GM12878 (cell line): Measurements from ENCODE around the gene DKKL1. TPM values are rescaled to one million over a fixed set of nuclear protein-coding genes. Genes with fewer than 3 reads are reported as not detected.
"Not testable (repeated sequence)": the region's sequence is repeated elsewhere in the genome, so short reads cannot be mapped to it uniquely, and the experiment has no call there.

Experiments
- ATAC-seq: fragments of 200-7000 bp; cut with Tn5 transposase; 3 replicates; pipeline ENCODE4 v1.9.1; 2020; ENCODE audit warnings: mild to moderate bottlenecking, moderate library complexity
- BruUV-seq: library from RNA; stranded (reverse); fragments of 400-500 nt; replicated peaks from 2 replicates; lab custom pipeline; 2021; lab: Mats Ljungman, UMichigan
- CTCF ChIA-PET: fragments of 300-600 bp; sonication (Branson Sonifier 250); formaldehyde crosslinking; extraction: SDS; loops from one replicate; lab custom pipeline; 2021; ENCODE audit warnings: inconsistent platforms; lab: Yijun Ruan, JAX
- POLR2A ChIA-PET: fragments of 350-600 bp; formaldehyde crosslinking; extraction: SDS; loops from one replicate; lab custom pipeline; 2021; ENCODE audit warnings: inconsistent platforms; lab: Charles Lee
- RAD21 ChIA-PET: fragments of 300-600 bp; sonication (Branson Sonifier 250); formaldehyde crosslinking; loops from one replicate; lab custom pipeline; 2023; ENCODE audit warnings: antibody characterized with exemption; ENCODE audit not compliant: unreplicated experiment; lab: Charles Lee
- SMC1A ChIA-PET: fragments of 300-600 bp; sonication (Branson Sonifier 250); formaldehyde crosslinking; loops from one replicate; lab custom pipeline; 2023; ENCODE audit not compliant: unreplicated experiment, uncharacterized antibody; lab: Charles Lee
- DNase-seq: peaks from one replicate; pipeline ENCODE4 v3.0.0-alpha.2; 2011; ENCODE audit warnings: low read depth, low spot score
- FAIRE-seq: peaks from 3 replicates; lab custom pipeline; 2011; peaks lifted over from hg19 to GRCh38; lab: Jason Lieb, UNC
- H2AFZ ChIP-seq: 2 replicates; pipeline ENCODE4 v1.6.0; 2011; ENCODE audit warnings: low read depth, low read length, control low read depth; ENCODE audit not compliant: control insufficient read depth
- H3K27ac ChIP-seq: 2 replicates; pipeline ENCODE4 v1.5.1; 2011; ENCODE audit warnings: control low read depth; ENCODE audit not compliant: control insufficient read depth, insufficient read depth
- H3K27me3 ChIP-seq, 2 experiments: replicated peaks in 1 of 2; 2 replicates each; pipeline versions ENCODE4 v1.6.0 to v1.6.1; 2011; ENCODE audit warnings: low read length in 1 of 2; ENCODE audit not compliant: control insufficient read depth in 2 of 2, insufficient read depth in 2 of 2
- H3K36me3 ChIP-seq, 2 experiments: 2 replicates each; pipeline ENCODE4 v1.5.1; 2011; ENCODE audit warnings: low read length in 1 of 2; ENCODE audit not compliant: control insufficient read depth in 2 of 2, insufficient read depth in 2 of 2
- H3K4me1 ChIP-seq: 2 replicates; pipeline ENCODE4 v1.6.1; 2011; ENCODE audit warnings: mild to moderate bottlenecking, low read length, moderate library complexity, mixed read lengths; ENCODE audit not compliant: control insufficient read depth, insufficient read depth
- H3K4me2 ChIP-seq: 2 replicates; pipeline ENCODE4 v1.6.0; 2011; ENCODE audit warnings: control low read depth; ENCODE audit not compliant: control insufficient read depth, insufficient read depth
- H3K4me3 ChIP-seq: fragments of 200-600 bp; sonication (generic); 2 replicates; pipeline ENCODE4 v1.5.1; 2016
- H3K79me2 ChIP-seq: 2 replicates; pipeline ENCODE4 v1.6.0; 2011; ENCODE audit warnings: low read length; ENCODE audit not compliant: control insufficient read depth, insufficient read depth
- H3K9ac ChIP-seq: 2 replicates; pipeline ENCODE4 v1.8.0; 2011; ENCODE audit warnings: low read length, control low read depth, mixed read lengths; ENCODE audit not compliant: control insufficient read depth, insufficient read depth
- H3K9me3 ChIP-seq: replicated peaks from 3 replicates; pipeline ENCODE4 v1.5.1; 2011; ENCODE audit warnings: mild to moderate bottlenecking, low read length; ENCODE audit not compliant: control insufficient read depth, insufficient read depth
- H4K20me1 ChIP-seq: 2 replicates; pipeline ENCODE4 v1.6.0; 2011; ENCODE audit not compliant: control insufficient read depth, insufficient read depth
- USF2 ChIP-seq: IDR thresholded peaks from 2 replicates; pipeline ENCODE4 v1.6.1; 2011; ENCODE audit warnings: low read depth, low read length, improper control_type of control experiment, borderline replicate concordance
- WGBS: methylation state at CpG from one replicate; pipeline ENCODE4 v1.1.6; 2016; ENCODE audit warnings: low lambda C conversion rate; ENCODE audit not compliant: insufficient replicate concordance, insufficient coverage; ENCODE audit errors: missing lambda C conversion rate; 5-methylcytosine and 5-hydroxymethylcytosine counted together
- in situ Hi-C: fragments of 300-500 bp; cut with MboI; formaldehyde crosslinking; loops from 9 replicates; pipeline ENCODE4 v1.14.3; 2018; ENCODE audit warnings: mixed read lengths
- intact Hi-C: fragments of 100-400 bp; cut with micrococcal nuclease; formaldehyde crosslinking; loops from one replicate; pipeline ENCODE4 v1.14.2; 2022; ENCODE audit not compliant: unreplicated experiment
- polyA plus RNA-seq, 11 experiments: library from polyadenylated mRNA; depleted of rRNA in 4 of 11; unstranded in 6 of 11; stranded (reverse) in 5 of 11; fragments of >200 nt; fragmentation: Nextera tagmentation in 4 of 11; fragmentation: Illumina TruSeq in 1 of 11; extraction: Ambion mirVana in 4 of 11; extraction: Trizol in 1 of 11; gene quantifications; 1 replicate in 1 of 11; 2 replicates in 10 of 11; pipeline versions ENCODE4 v1.2.1 to v1.2.3, GENCODE V29; 2011 to 2016; ENCODE audit warnings: inconsistent platforms in 2 of 11, missing spikeins in 2 of 11, low read depth in 1 of 11
- total RNA-seq, 4 experiments: library from RNA; depleted of rRNA in 3 of 4; stranded (reverse); fragments of >200 nt in 3 of 4; fragmentation: Illumina TruSeq in 1 of 4; extraction: Trizol in 1 of 4; gene quantifications; 2 replicates each; pipeline versions ENCODE4 v1.2.1 to v1.2.3, GENCODE V29; 2013 to 2021

Gene DKKL1
- total and polyA plus RNA-seq, 10 of the 15 experiments (the other 5 are each of a cell fraction or from before 2014, with no cell fraction given) = not detected

DNA sequence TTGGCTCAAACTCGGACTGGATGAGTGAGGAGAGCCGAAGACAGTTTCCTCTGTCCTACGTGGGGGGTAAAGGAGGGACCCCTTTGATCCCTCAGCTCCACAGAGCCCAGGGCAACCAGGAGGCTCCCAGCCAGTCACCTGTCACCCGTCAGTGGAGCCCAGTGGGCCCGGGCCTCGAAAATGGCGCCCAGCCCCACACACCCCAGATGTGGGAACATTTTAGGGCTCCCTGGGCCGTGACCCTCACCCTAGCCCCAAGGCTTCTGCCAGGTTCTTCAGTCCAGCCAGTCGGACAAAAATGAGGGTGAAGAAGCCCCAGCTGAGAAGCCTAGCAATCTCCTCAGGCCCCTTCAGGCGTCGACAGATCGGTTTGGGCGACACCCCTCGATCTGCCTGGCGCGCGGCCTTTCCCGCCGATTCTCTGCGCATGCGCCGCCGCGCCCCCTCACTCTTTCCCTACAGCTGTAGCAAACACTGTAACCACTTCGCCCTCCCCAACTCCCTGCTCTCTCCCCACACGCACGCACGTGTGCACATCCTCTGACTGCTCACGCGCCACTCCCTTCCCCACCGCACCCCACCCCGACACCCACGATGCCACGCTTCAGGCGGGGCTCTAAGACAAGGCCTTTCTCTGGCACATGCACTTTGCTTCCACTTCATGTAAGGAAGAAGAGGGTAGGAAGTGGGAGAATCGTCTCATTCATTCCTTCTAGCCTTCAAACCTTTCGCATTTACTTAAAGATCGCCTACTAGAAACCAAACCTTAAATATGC lies 38.7 kb upstream of the DKKL1 start, which contains the start of gene SLC6A16:
SLC6A16 (minus strand) TSS at position 391 of the 776 bp plus-strand sequence. CDS start 13,844 bp downstream, outside the sequence.
- Histone ChIP-seq H3K9ac (no peak within 1 kb of the TSS), H3K79me2 (no peaks in the 10 kb centered on the region), H3K27me3 (no peaks in the 10 kb centered on the region), H4K20me1 (no peaks in the 10 kb centered on the region), H3K4me3 (no peak within 1 kb of the TSS; the same call in 1 of the 2 replicates), H3K9me3 (peaks cover 3% of the 10 kb centered on the region; the same call in 2 of the 3 replicates), H3K4me2 (peak within 1 kb of the TSS; percentile 72), H3K4me1 (peaks cover 37% of the 10 kb centered on the region), H3K27ac (peak within 1 kb of the TSS; percentile 87), H3K36me3 (no peaks in the 10 kb centered on the region), H2AFZ (no peak within 1 kb of the TSS; the same call in 1 of the 2 replicates)
- in situ Hi-C loops (no loop called here), intact Hi-C loops (no loop called here)
- DNase-seq (no peak), FAIRE-seq (no peak), ATAC-seq (no peak)
- ChIA-PET CTCF (interaction anchor here (0.9 to 1.8 kb wide), 6 partner anchors 13 to 117 kb away, joined by 3 to 12 read pairs (median 4); no protein-coding TSS in a partner anchor), RAD21 (interaction anchor here (0.6 to 1.4 kb wide), 5 partner anchors 10 to 64 kb away, joined by 3 to 10 read pairs (median 4); partner anchors contain the start of gene CD37), POLR2A (interaction anchor here (0.5 to 2.7 kb wide), 6 partner anchors 11 to 746 kb away, joined by 3 to 24 read pairs (median 5); partner anchors contain the start of genes CD37, GYS1 and RUVBL2), SMC1A (interaction anchor here (0.6 to 1.8 kb wide), 5 partner anchors 10 to 23 kb away, joined by 3 to 11 read pairs (median 6); partner anchors contain the start of gene CD37)
- no peak for TF ChIP-seq USF2
- no TSS peak for BruUV-seq
- whole genome bisulfite sequencing = 94% methylated on average over 36 of the region's 38 CpGs

- DNase-seq, H4K20me1 ChIP-seq, H3K79me2 ChIP-seq, H2AFZ ChIP-seq, ATAC-seq, intact Hi-C loops, in situ Hi-C loops, H3K36me3 ChIP-seq, FAIRE-seq, BruUV-seq, H3K9me3 ChIP-seq, H3K4me3 ChIP-seq, H3K27me3 ChIP-seq, H3K9ac ChIP-seq: not testable (repeated sequence)
- H3K27ac ChIP-seq = peak overlapping the region; percentile 87
- ChIA-PET SMC1A (interaction anchor here (0.6 to 1.8 kb wide), 7 partner anchors 8 to 48 kb away, joined by 3 to 11 read pairs (median 5); partner anchors contain the start of gene CD37), RAD21 (interaction anchor here (0.6 to 1.8 kb wide), 12 partner anchors 9 to 99 kb away, joined by 3 to 15 read pairs (median 4); partner anchors contain the start of gene CD37), CTCF (interaction anchor here (0.6 to 1.8 kb wide), 15 partner anchors 11 to 316 kb away, joined by 3 to 12 read pairs (median 4); no protein-coding TSS in a partner anchor), POLR2A (interaction anchor here (0.5 to 2.7 kb wide), 8 partner anchors 10 to 332 kb away, joined by 3 to 24 read pairs (median 4); partner anchors contain the start of genes ALDH16A1, CD37, GYS1 and KASH5)
- peaks cover 45% of the 10 kb centered on the region for H3K4me1 ChIP-seq
- WGBS = 41% methylated on average over 13 of the region's 13 CpGs
- H3K4me2 ChIP-seq = peak overlapping the region; percentile 72
These were observed 37.9 kb upstream of the DKKL1 start for GRCh38 chr19:49325756-49326155.
